BLaER1 treated with 17β-estradiol and CSF1 and Interleukin-3, amounts not matched to agents 10 nM and 100 nM (cell line): ENCODE data around the gene CD9.
"Not testable (repeated sequence)": the region's sequence is repeated elsewhere in the genome, so short reads cannot be mapped to it uniquely, and the experiment has no call there.

Experiments used
- H3K27ac ChIP-seq, 11 experiments: shearing (Covaris generic); formaldehyde crosslinking; 2 replicates each; pipeline ENCODE4 v1.8.1; 2022
- H3K27me3 ChIP-seq, 11 experiments: shearing (Covaris generic); formaldehyde crosslinking; 2 replicates each; pipeline ENCODE4 v1.8.1; 2022
- H3K36me3 ChIP-seq, 11 experiments: shearing (Covaris generic); formaldehyde crosslinking; 2 replicates each; pipeline ENCODE4 v1.8.1; 2022
- H3K4me1 ChIP-seq, 10 experiments: shearing (Covaris generic); formaldehyde crosslinking; 2 replicates each; pipeline ENCODE4 v1.8.1; 2022
- H3K4me2 ChIP-seq, 11 experiments: shearing (Covaris generic); formaldehyde crosslinking; 2 replicates each; pipeline ENCODE4 v1.8.1; 2022
- H3K4me3 ChIP-seq, 10 experiments: shearing (Covaris generic); formaldehyde crosslinking; 2 replicates each; pipeline ENCODE4 v1.8.1; 2022
- H3K9ac ChIP-seq, 11 experiments: shearing (Covaris generic); formaldehyde crosslinking; 2 replicates each; pipeline ENCODE4 v1.8.1; 2022
- H3K9me3 ChIP-seq, 11 experiments: shearing (Covaris generic); formaldehyde crosslinking; replicated peaks in 1 of 11; 2 replicates each; pipeline ENCODE4 v1.8.1; 2022
- H4K20me1 ChIP-seq, 11 experiments: shearing (Covaris generic); formaldehyde crosslinking; 2 replicates each; pipeline ENCODE4 v1.8.1; 2022
- Cebpa-rat ChIP-seq, 11 experiments: shearing (Covaris generic); IDR thresholded peaks; 2 replicates each; pipeline ENCODE4 v1.8.1; 2022

The CD9 gene, protein sequence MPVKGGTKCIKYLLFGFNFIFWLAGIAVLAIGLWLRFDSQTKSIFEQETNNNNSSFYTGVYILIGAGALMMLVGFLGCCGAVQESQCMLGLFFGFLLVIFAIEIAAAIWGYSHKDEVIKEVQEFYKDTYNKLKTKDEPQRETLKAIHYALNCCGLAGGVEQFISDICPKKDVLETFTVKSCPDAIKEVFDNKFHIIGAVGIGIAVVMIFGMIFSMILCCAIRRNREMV

DNA sequence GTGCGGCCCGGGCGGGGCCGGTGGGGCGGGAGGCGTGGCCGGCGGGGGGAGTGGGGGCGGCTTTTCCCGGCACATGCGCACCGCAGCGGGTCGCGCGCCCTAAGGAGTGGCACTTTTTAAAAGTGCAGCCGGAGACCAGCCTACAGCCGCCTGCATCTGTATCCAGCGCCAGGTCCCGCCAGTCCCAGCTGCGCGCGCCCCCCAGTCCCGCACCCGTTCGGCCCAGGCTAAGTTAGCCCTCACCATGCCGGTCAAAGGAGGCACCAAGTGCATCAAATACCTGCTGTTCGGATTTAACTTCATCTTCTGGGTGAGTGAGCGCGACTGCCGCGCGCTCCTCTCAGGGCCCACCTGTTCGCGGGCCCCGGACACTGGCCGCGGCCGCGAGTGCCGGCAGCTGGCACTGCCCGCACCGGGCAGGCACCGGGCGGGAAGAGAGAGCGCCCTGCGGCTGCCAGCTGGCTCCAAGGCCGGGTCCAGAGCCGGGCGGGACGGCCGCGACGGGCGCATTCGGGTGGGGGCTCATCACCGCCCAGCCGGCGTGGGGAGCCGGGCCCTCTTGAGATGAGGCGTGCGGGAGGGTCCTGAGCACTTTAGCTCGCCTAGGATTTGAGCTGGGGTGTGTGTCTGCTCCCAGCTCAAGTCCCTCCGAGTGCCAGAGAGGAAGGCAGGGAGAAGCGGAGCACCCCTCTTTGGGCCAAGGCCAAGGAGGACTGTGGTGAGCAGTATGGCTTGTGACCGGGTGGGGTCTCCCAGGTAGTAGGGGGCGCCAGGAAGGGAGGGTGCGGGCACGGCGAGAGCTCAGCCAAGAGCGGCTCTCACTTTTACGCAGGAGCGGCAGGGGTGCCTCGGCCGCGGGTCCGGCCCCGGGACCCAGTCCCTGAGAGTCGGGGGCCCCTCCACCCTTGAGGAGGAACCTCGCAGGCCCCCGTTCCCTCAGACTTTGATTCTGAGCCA lies at the start of gene CD9:
CD9 (plus strand) TSS at position 145 of the 957 bp plus-strand sequence; CDS start at position 245, 100 bp downstream.
- TF ChIP-seq Cebpa-rat (IDR thresholded peaks at IDR 0.05): no peak
- peaks cover 4 to 45% (median 22%) of the 10 kb centered on the region in 11 experiments; a peak in 14 of 22 replicates for H4K20me1 ChIP-seq
- peak within 1 kb of the TSS; percentile 93 to 98 (median 97) for H3K9ac ChIP-seq
- H3K4me2 ChIP-seq: peak within 1 kb of the TSS; percentile 91 to 100 (median 99)
- no peaks in the 10 kb centered on the region for H3K27me3 ChIP-seq
- no peaks in the 10 kb centered on the region for H3K9me3 ChIP-seq
- peak within 1 kb of the TSS; percentile 94 to 99 (median 98) for H3K4me3 ChIP-seq
- peak within 1 kb of the TSS; percentile 90 to 98 (median 95) for H3K27ac ChIP-seq
- peaks cover 0 to 40% (median 14%) of the 10 kb centered on the region in 11 experiments; a peak in 13 of 22 replicates for H3K36me3 ChIP-seq
- H3K4me1 ChIP-seq: peaks cover 65 to 86% (median 76%) of the 10 kb centered on the region in 10 experiments

DNA sequence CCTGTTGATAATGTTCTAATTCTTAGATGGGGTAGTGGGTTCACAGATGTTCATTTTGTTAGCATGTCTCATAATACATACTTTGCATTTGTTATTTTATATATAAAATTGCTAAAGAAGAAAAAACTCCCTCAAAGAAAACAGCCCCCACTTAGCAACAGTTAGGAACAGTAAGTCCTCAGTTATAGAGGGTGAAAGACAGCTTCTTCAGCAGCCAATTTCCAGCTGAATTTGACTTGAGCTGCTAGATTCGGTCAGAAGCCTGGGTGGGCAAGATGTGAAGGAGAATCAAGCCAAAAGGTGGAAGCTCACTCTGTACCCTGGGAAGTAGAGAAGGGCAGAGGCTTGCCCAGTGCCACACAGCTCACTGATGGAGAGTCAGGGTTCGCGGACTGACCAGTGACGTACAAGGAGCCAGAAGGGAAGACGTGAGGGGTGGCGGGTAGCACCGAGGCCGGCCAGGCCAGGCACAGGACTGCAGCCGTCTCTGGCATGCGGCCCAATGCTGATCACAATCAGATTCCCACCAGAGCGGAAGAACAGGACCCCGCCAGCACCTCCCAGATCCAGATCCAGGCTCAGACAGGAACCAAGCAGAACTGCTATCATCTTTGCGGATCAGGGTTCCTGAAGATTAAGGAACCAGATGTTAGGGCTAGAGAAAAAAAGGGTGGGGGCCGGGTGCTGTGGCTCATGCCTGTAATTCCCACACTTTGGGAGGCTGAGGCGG lies 45.3 kb upstream of the CD9 start:
- no peak for TF ChIP-seq Cebpa-rat (IDR thresholded peaks at IDR 0.05)
- no peak overlapping the region for H3K4me3 ChIP-seq
- H3K9ac ChIP-seq: no peak overlapping the region
- peak overlapping the region in 3 of 11 experiments; percentile 10 to 30 (median 14); a peak in 2 of 22 replicates for H3K27ac ChIP-seq
- H3K4me2 ChIP-seq: no peak overlapping the region
- peaks cover 0 to 19% (median 15%) of the 10 kb centered on the region in 11 experiments; a peak in 15 of 22 replicates for H3K9me3 ChIP-seq
- peaks cover 15 to 28% (median 20%) of the 10 kb centered on the region in 10 experiments for H3K4me1 ChIP-seq
- H4K20me1 ChIP-seq: no peaks in the 10 kb centered on the region
- H3K27me3 ChIP-seq: no peaks in the 10 kb centered on the region
- H3K36me3 ChIP-seq: no peaks in the 10 kb centered on the region

DNA sequence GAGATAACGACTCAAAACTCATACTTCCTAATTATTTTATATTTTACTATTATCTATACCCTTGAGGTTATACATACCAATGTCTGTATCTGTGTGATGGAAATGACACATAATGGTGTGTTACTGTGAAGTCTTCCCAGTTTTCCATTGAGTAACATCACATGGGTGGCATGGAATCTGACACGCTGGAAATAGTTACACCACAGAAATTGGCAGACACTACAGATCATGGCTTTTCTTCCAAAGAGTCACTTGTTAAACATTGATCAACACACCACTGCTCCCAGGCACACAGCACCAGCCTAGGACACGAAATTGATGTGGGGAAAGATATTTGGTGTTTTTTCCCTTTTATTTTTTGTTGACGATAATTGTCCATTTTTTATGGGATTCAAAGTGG lies 42.7 kb upstream of the CD9 start:
- Histone ChIP-seq H4K20me1 (no peaks in the 10 kb centered on the region), H3K4me2 (peak overlapping the region; percentile 68 to 87 (median 76); a peak in 20 of 22 replicates), H3K9ac (no peak overlapping the region), H3K4me3 (no peak overlapping the region), H3K27me3 (no peaks in the 10 kb centered on the region), H3K36me3 (no peaks in the 10 kb centered on the region), H3K9me3 (peaks cover 0 to 25% (median 15%) of the 10 kb centered on the region in 11 experiments; a peak in 15 of 22 replicates), H3K27ac (peak overlapping the region in 1 of 11 experiments; percentile 72; a peak in 2 of 22 replicates), H3K4me1 (peaks cover 24 to 48% (median 39%) of the 10 kb centered on the region in 10 experiments)
- TF ChIP-seq Cebpa-rat (IDR thresholded peaks at IDR 0.05): no peak

DNA sequence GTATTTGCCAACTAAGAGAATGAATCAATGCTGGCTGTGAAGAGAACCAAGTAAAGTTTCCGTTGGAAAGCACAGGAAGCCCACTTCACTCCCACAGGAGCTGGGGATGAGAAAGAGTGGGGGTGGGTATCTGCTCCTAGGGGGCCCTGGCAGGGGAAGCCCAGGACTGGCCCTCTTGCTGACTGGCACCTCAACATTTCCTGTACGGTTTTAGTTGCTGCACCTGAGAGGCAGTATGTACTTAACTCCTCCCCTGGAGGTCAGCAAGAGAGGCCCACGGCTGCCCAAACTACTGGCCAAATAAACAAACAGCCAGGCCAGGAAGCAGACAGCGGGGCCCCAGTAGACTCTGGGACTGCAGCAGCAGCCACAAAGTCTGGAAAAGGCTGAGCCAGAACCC lies 41.9 kb upstream of the CD9 start:
- peaks cover 0 to 25% (median 15%) of the 10 kb centered on the region in 11 experiments; a peak in 15 of 22 replicates for H3K9me3 ChIP-seq
- H3K27me3 ChIP-seq: no peaks in the 10 kb centered on the region
- no peak for TF ChIP-seq Cebpa-rat (IDR thresholded peaks at IDR 0.05)
- no peak overlapping the region for H3K4me3 ChIP-seq
- H3K4me1 ChIP-seq: peaks cover 24 to 51% (median 43%) of the 10 kb centered on the region in 10 experiments
- H3K36me3 ChIP-seq: no peaks in the 10 kb centered on the region
- peak overlapping the region; percentile 68 to 87 (median 76) for H3K4me2 ChIP-seq
- H3K27ac ChIP-seq: peak overlapping the region; percentile 24 to 72 (median 49); a peak in 18 of 22 replicates
- peak overlapping the region in 8 of 11 experiments; percentile 18 to 49 (median 30); a peak in 8 of 22 replicates for H3K9ac ChIP-seq
- H4K20me1 ChIP-seq: no peaks in the 10 kb centered on the region

DNA sequence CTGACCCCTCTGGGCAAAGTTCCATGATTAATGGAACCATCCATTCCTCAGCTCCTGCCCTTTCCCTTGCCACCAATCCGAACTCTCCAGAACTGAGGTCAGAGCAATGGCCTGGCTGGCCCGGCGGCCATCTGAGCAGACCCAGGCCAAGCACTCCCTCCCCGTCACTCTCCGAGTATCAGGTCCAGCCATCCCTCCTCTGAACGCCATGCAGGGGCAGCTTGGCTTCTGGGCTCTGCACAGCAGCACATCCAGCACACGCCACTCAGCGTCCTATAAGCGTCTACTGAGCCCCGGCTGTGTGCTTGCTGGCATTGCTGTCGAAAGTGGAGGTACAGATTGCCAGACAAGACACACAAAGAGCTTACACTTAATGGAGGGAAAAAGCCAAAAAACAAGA lies 41.5 kb upstream of the CD9 start:
- TF ChIP-seq Cebpa-rat (IDR thresholded peaks at IDR 0.05): no peak
- peak overlapping the region; percentile 68 to 87 (median 76); a peak in 19 of 22 replicates for H3K4me2 ChIP-seq
- H3K4me1 ChIP-seq: peaks cover 24 to 56% (median 46%) of the 10 kb centered on the region in 10 experiments
- no peaks in the 10 kb centered on the region for H4K20me1 ChIP-seq
- no peaks in the 10 kb centered on the region for H3K36me3 ChIP-seq
- no peak overlapping the region for H3K4me3 ChIP-seq
- H3K9me3 ChIP-seq: peaks cover 0 to 25% (median 15%) of the 10 kb centered on the region in 11 experiments; a peak in 15 of 22 replicates
- H3K9ac ChIP-seq: peak overlapping the region in 3 of 11 experiments; percentile 26 to 49 (median 40); a peak in 4 of 22 replicates
- H3K27me3 ChIP-seq: no peaks in the 10 kb centered on the region
- peak overlapping the region in 9 of 11 experiments; percentile 36 to 72 (median 56); a peak in 15 of 22 replicates for H3K27ac ChIP-seq

DNA sequence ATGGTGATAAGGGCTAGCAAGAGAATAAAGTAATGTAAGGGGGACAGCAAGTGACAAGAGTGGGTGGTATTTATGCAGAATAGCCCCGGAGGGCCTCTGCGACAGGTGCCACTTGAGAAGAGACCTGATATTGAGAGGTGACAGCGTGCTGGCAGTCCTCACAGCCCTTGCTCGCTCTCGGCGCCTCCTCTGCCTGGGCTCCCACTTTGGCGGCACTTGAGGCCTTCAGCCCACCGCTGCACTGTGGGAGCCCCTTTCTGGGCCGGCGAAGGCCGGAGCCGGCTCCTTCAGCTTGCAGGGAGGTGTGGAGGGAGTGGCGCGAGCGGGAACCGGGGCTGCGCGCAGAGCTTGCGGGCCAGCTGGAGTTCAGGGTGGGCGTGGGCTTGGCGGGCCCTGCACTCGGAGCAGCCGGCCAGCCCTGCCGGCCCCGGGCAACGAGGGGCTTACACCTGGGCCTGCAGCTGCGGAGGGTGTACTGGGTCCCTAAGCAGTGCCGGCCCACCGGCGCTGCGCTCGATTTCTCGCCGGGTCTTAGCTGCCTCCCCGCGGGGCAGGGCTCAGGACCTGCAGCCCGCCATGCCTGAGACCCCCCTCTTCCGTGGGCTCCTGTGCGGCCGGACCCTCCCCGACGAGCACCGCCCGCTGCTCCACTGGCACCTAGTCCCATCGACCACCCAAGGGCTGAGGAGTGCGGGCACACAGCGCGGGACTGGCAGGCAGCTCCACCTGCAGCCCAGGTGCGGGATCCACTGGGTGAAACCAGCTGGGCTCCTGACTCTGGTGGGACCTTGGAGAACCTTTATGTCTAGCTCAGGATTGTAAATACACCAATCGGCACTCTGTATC lies 40.8 kb upstream of the CD9 start:
- Histone ChIP-seq H3K4me1 (peaks cover 24 to 58% (median 47%) of the 10 kb centered on the region in 10 experiments), H3K9me3 (peaks cover 0 to 25% (median 15%) of the 10 kb centered on the region in 11 experiments; a peak in 15 of 22 replicates), H3K27ac (peak overlapping the region in 6 of 11 experiments; percentile 23 to 72 (median 58); a peak in 5 of 22 replicates), H3K4me2 (peak overlapping the region in 1 of 11 experiments; percentile 83; a peak in 2 of 22 replicates)
- not testable (repeated sequence) for H3K27me3 ChIP-seq, H3K36me3 ChIP-seq, H4K20me1 ChIP-seq, H3K4me3 ChIP-seq, H3K9ac ChIP-seq

DNA sequence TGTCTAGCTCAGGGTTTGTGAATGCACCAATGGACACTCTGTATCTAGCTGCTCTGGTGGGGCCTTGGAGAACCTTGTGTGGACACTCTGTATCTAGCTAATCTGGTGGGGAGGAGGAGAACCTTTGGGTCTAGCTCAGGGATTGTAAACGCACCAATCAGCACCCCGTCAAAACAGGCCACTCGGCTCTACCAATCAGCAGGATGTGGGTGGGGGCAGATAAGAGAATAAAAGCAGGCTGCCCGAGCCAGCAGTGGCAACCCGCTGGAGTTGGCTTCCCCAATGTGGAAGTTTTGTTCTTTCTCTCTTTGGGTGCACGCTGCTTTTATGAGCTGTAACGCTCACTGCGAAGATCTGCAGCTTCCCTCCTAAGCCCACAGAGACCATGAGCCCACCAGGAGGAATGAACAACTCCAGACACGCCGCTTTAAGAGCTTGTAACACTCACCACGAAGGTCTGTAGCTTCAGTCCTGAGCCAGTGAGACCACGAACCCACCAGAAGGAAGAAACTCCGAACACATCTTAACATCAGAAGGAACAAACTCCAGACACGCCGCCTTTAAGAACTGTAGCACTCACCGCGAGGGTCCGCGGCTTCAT lies 40.1 kb upstream of the CD9 start:
- not testable (repeated sequence) for H4K20me1 ChIP-seq, H3K4me3 ChIP-seq, H3K9ac ChIP-seq, H3K27me3 ChIP-seq, H3K36me3 ChIP-seq
- peak overlapping the region in 8 of 11 experiments; percentile 15 to 58 (median 48); a peak in 10 of 22 replicates for H3K4me2 ChIP-seq
- peaks cover 24 to 64% (median 47%) of the 10 kb centered on the region in 10 experiments for H3K4me1 ChIP-seq
- H3K9me3 ChIP-seq: peaks cover 0 to 20% (median 10%) of the 10 kb centered on the region in 11 experiments; a peak in 15 of 22 replicates
- H3K27ac ChIP-seq: peak overlapping the region in 4 of 11 experiments; percentile 15 to 44 (median 42); a peak in 6 of 22 replicates
